ENCODE data around the gene STAC3.

DNA sequence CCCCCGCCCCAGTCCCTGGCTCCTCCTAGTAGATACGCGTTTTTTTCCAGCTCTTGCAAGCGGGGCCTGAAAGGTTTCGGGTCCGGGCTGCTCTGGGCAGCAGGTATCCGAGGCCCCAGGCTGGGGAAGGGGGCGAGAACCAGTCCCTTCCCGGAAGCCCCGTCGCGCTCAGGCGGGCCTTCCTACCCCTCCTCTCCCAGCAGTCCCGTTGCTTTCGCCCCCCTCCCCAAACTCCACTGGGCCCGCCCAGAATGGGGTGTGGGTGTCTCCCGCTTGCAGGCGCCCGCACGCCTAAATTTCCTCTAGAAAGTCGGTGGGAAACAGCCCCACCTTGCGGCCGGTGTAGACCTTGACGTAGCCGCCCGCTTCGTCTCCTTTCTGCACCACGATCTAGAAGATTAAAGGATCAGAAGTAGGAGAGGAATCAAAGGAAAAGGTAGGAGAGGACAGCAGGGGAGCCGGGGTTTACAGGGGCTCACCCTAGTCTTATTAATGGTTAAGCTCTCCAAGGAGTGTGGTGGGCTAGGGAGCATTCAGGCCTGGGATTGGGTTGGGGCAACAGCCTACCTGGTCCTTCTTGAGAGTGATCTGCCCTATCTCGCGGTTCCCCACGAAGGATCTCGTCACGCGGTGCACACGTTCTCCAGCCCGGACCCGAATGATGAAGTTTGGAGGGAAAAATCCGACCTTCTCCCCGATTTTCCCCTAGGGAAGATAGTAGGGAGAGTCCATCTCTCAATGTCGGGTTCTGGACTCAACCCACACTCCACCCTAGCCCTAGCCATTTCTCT is 7.3 kb downstream of the STAC3 start:
- no peak for TF ChIP-seq HDGF (IDR thresholded peaks at IDR 0.05; ENCODE audit: borderline replicate concordance)
- no peak for TF ChIP-seq FOXA1 (IDR thresholded peaks at IDR 0.05)
- TF ChIP-seq BHLHE40 (IDR thresholded peaks at IDR 0.05; ENCODE audit: borderline replicate concordance), result no peak
- no peak for TF ChIP-seq TARDBP (IDR thresholded peaks at IDR 0.05)
- no peak for TF ChIP-seq L3MBTL2 (conservative IDR thresholded peaks at IDR 0.05)
- TF ChIP-seq SP1 (IDR thresholded peaks at IDR 0.05), result no peak
- no peak for TF ChIP-seq ELF4 (IDR thresholded peaks at IDR 0.05)
- TF ChIP-seq LEF1 (IDR thresholded peaks at IDR 0.05; ENCODE audit: borderline replicate concordance), result no peak

All from HEK293T (cell line).